ENCODE data around the gene UTP25.
"Not testable (repeated sequence)": the region's sequence is repeated elsewhere in the genome, so short reads cannot be mapped to it uniquely, and the experiment has no call there.

Gene UTP25

GRCh38 chr1:209889077-209889418 is 61.3 kb downstream of the UTP25 start:
- in situ Hi-C loops (cut with MboI; ENCODE audit: low sequenced_read_pairs), result no loop called here

- in situ Hi-C loops (cut with MboI; ENCODE audit: low sequenced_read_pairs), result no loop called here
These were observed 63.0 kb downstream of the UTP25 start for GRCh38 chr1:209890641-209891330.

- in situ Hi-C loops (cut with MboI; ENCODE audit: low sequenced_read_pairs), result no loop called here
These were observed 66.0 kb downstream of the UTP25 start for GRCh38 chr1:209893751-209894150.

GRCh38 chr1:209895709-209896108 is 67.9 kb downstream of the UTP25 start:
- in situ Hi-C loops (cut with MboI; ENCODE audit: low sequenced_read_pairs), result no loop called here

GRCh38 chr1:209896346-209896745 is 68.6 kb downstream of the UTP25 start:
- in situ Hi-C loops (cut with MboI; ENCODE audit: low sequenced_read_pairs), result no loop called here

GRCh38 chr1:209898271-209898670 is 70.5 kb downstream of the UTP25 start:
- in situ Hi-C loops (cut with MboI; ENCODE audit: low sequenced_read_pairs), result not testable (repeated sequence)

GRCh38 chr1:209898851-209899250 is 71.1 kb downstream of the UTP25 start:
- in situ Hi-C loops (cut with MboI; ENCODE audit: low sequenced_read_pairs), result not testable (repeated sequence)

- in situ Hi-C loops (cut with MboI; ENCODE audit: low sequenced_read_pairs), result no loop called here
These were observed 72.2 kb downstream of the UTP25 start for GRCh38 chr1:209899948-209900347.

- in situ Hi-C loops (cut with MboI; ENCODE audit: low sequenced_read_pairs), result no loop called here
These were observed 73.0 kb downstream of the UTP25 start for GRCh38 chr1:209900734-209901133.

GRCh38 chr1:209901211-209901610 is 73.4 kb downstream of the UTP25 start:
- in situ Hi-C loops (cut with MboI; ENCODE audit: low sequenced_read_pairs), result no loop called here

GRCh38 chr1:209904774-209905173 is 77.0 kb downstream of the UTP25 start:
- in situ Hi-C loops (cut with MboI; ENCODE audit: low sequenced_read_pairs), result not testable (repeated sequence)
